Right lobe of liver (tissue), 6 donors: ENCODE data around the gene BSCL2. TPM values are rescaled to one million over a fixed set of nuclear protein-coding genes. Genes with fewer than 3 reads are reported as not detected.
A peak's percentile ranks its signal among the peaks of the same experiment; 100 is the strongest.

Source experiments
- ATAC-seq, 4 donors: fragments of 200-7000 bp; cut with Tn5 transposase; one replicate each; pipeline ENCODE4 v1.9.1; 2020; ENCODE audit warnings: mild to moderate bottlenecking in 4 of 4, moderate library complexity in 4 of 4
- DNase-seq, 3 donors: peaks; one replicate each; pipeline ENCODE4 v3.0.0-alpha.2; 2020
- H3K27ac ChIP-seq, 3 donors: fragments of 200-600 bp; one replicate each; pipeline ENCODE4 v1.8.0; 2022
- H3K27me3 ChIP-seq, 2 donors: fragments of 200-600 bp; one replicate each; pipeline ENCODE4 v1.8.0; 2022
- H3K36me3 ChIP-seq, 4 donors: fragments of 200-600 bp; sonication (generic) in 1 of 4; one replicate each; pipeline versions ENCODE4 v1.5.1 to v1.8.0; 2017 to 2022; ENCODE audit warnings: control low read depth in 1 of 4
- H3K4me1 ChIP-seq, 4 donors: fragments of 200-600 bp; sonication (generic) in 1 of 4; one replicate each; pipeline versions ENCODE4 v1.5.1 to v1.8.0; 2017 to 2022; ENCODE audit warnings: control low read depth in 1 of 4
- H3K4me3 ChIP-seq, 3 donors: fragments of 200-600 bp; one replicate each; pipeline ENCODE4 v1.8.0; 2022
- H3K9me3 ChIP-seq, 4 donors: fragments of 200-600 bp; sonication (generic) in 1 of 4; one replicate each; pipeline versions ENCODE4 v1.5.1 to v1.8.0; 2017 to 2022; ENCODE audit warnings: control low read depth in 1 of 4
- CTCF ChIP-seq, 4 donors: fragments of 200-600 bp in 3 of 4; fragments of 450-650 bp in 1 of 4; IDR thresholded peaks; one replicate each; pipeline versions ENCODE4 v1.5.1 to v1.8.0; 2016 to 2022; ENCODE audit warnings: antibody characterized with exemption in 4 of 4, mild to moderate bottlenecking in 2 of 4
- POLR2A ChIP-seq: fragments of 450-650 bp; IDR thresholded peaks from one replicate; pipeline ENCODE4 v1.6.1; 2017; ENCODE audit warnings: antibody characterized with exemption, mild to moderate bottlenecking
- WGBS: methylation state at CpG from one replicate; pipeline ENCODE4 v1.1.6; 2018; ENCODE audit warnings: low coverage, low lambda C conversion rate; ENCODE audit not compliant: insufficient coverage; ENCODE audit errors: missing lambda C conversion rate; 5-methylcytosine and 5-hydroxymethylcytosine counted together
- intact Hi-C, 2 donors: fragments of 100-400 bp; cut with DNase I; formaldehyde crosslinking; loops; one replicate each; pipeline versions ENCODE4 v1.11.2 to v1.14.1; 2022
- total RNA-seq, 6 experiments: library from RNA; depleted of rRNA in 2 of 6; stranded (reverse); fragments of >200 nt in 2 of 6; fragmentation: NEBNext Ultra II Directional in 3 of 6; extraction: Animal tissue kit (Norgen Biotek cat#: 25700) in 3 of 6; gene quantifications; one replicate each; pipeline versions ENCODE4 v1.1.0 to v1.2.4, GENCODE V29; 2016 to 2023
- donor health status: DM: no; HTN: yes; CAD: no.
- donor health status: DM: no; HTN: no; CAD: no.
- donor health status: DM: no; HTN: no; CAD: no.
- donor health status: DM: no; HTN: yes; CAD: no.
- donor health status: DM: no; HTN: yes; CAD: no.

Gene BSCL2
- total RNA-seq, 6 experiments from 2014 or later = 18.8 to 41.4 (median 34.3) TPM

GRCh38 chr11:62671236-62671607, 36.0 kb downstream of the BSCL2 start:
- intact Hi-C loops = loop anchor here in 1 of 2 donors (10.0 kb wide), 1 partner anchor 56 kb away; the partner anchor contains the start of genes EML3 and ROM1
- Histone ChIP-seq H3K27ac (peak overlapping the region; percentile 80 to 90 (median 87)), H3K9me3 (no peaks in the 10 kb centered on the region), H3K27me3 (no peaks in the 10 kb centered on the region), H3K36me3 (peaks cover 0 to 19% (median 0%) of the 10 kb centered on the region in 4 donors), H3K4me3 (peak overlapping the region; percentile 80 to 97 (median 95)), H3K4me1 (peaks cover 0 to 51% (median 18%) of the 10 kb centered on the region in 4 donors)
- TF ChIP-seq CTCF (IDR thresholded peaks at IDR 0.05) = no peak
- TF ChIP-seq POLR2A = no peak
- WGBS = 1% methylated on average over 16 of the region's 17 CpGs
- DNase-seq (no peak), ATAC-seq (peak; percentile 18 to 39 (median 33))

GRCh38 chr11:62669420-62670161, 37.6 kb downstream of the BSCL2 start:
- TF ChIP-seq POLR2A = no peak
- TF ChIP-seq CTCF (IDR thresholded peaks at IDR 0.05) = no peak
- peak; percentile 55 to 82 (median 80) for DNase-seq
- H3K9me3 ChIP-seq = no peaks in the 10 kb centered on the region
- peaks cover 0 to 12% (median 0%) of the 10 kb centered on the region in 4 donors for H3K36me3 ChIP-seq
- H3K27me3 ChIP-seq = no peaks in the 10 kb centered on the region
- no peak overlapping the region for H3K4me3 ChIP-seq
- WGBS = 58% methylated on average over 4 of the region's 4 CpGs
- intact Hi-C loops = loop anchor here in 1 of 2 donors (10.0 kb wide), 1 partner anchor 55 kb away; the partner anchor contains the start of genes EML3 and ROM1
- peak; percentile 35 to 56 (median 44) for ATAC-seq
- H3K27ac ChIP-seq = peak overlapping the region in 2 of 3 donors; percentile 27 to 55
- H3K4me1 ChIP-seq = peaks cover 0 to 57% (median 20%) of the 10 kb centered on the region in 4 donors

- no peak for TF ChIP-seq POLR2A
- no peak for TF ChIP-seq CTCF (IDR thresholded peaks at IDR 0.05)
- Histone ChIP-seq H3K36me3 (peaks cover 0 to 8% (median 0%) of the 10 kb centered on the region in 4 donors), H3K27me3 (no peaks in the 10 kb centered on the region), H3K27ac (no peak overlapping the region), H3K4me1 (peaks cover 0 to 52% (median 15%) of the 10 kb centered on the region in 4 donors), H3K9me3 (no peaks in the 10 kb centered on the region), H3K4me3 (no peak overlapping the region)
- DNase-seq (no peak), ATAC-seq (no peak)
- 73% methylated on average over 2 of the region's 2 CpGs for WGBS
- intact Hi-C loops = no loop called here
Observed at GRCh38 chr11:62667460-62667859, 39.8 kb downstream of the BSCL2 start.

GRCh38 chr11:62666259-62666926, 40.8 kb downstream of the BSCL2 start:
- Histone ChIP-seq H3K9me3 (no peaks in the 10 kb centered on the region), H3K27me3 (no peaks in the 10 kb centered on the region), H3K27ac (peak overlapping the region; percentile 59 to 81 (median 72)), H3K4me1 (peaks cover 0 to 48% (median 15%) of the 10 kb centered on the region in 4 donors), H3K4me3 (peak overlapping the region; percentile 70 to 89 (median 75)), H3K36me3 (peaks cover 0 to 15% (median 2%) of the 10 kb centered on the region in 4 donors)
- intact Hi-C loops = no loop called here
- TF ChIP-seq POLR2A = no peak
- TF ChIP-seq CTCF (IDR thresholded peaks at IDR 0.05) = no peak
- WGBS = 50% methylated on average over 9 of the region's 16 CpGs
- DNase-seq (peak in 1 of 3 donors; percentile 55), ATAC-seq (no peak)
